GM19455 (cell line): Measurements from ENCODE around the gene OR52H1.

ENCODE experiments used
- ATAC-seq: cut with Tn5 transposase; IDR thresholded peaks from one replicate; pipeline ENCODE4 v1.9.1; 2021; ENCODE audit not compliant: unreplicated experiment

OR52H1 gene

DNA sequence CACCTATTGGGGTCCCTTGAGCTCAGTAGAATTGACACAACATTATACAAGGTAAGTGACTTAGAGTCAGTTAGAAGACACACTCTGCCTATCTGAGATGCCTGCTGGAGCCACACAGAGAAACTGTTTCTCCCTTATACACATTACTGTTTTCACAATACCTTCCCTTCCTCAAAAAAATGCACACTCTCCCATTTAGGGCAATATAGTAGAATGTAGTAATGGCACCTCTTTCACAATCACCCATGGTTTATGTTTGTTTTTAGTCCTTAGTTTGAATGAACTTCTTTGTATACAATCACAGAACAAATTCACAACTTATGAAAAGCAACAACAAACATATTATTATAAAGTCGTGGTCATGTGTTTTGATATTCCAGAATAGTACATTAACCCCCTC, 14.3 kb downstream of the OR52H1 start:
- no peak for ATAC-seq

GRCh38 chr11:5531053-5531831, 17.1 kb downstream of the OR52H1 start:
- ATAC-seq, result no peak

DNA sequence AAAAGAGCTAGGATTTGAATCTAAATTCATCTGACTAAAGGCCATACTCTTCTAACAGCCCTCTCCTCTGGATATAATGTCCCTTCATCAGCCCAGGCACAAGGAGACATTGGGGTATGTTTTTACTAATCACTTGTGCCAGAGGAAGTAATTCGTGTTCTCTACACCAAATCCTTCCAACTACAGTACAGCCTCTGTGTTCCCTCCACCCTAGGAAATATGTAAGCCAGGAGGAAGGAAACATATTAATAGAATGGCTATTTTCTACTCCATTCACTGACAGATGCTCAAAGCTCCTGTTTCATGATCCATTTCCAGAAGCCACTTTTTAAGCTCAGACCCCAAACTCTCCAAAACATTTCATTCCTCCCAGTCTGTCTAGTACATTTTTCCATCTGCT, 19.8 kb downstream of the OR52H1 start:
- ATAC-seq, result no peak

DNA sequence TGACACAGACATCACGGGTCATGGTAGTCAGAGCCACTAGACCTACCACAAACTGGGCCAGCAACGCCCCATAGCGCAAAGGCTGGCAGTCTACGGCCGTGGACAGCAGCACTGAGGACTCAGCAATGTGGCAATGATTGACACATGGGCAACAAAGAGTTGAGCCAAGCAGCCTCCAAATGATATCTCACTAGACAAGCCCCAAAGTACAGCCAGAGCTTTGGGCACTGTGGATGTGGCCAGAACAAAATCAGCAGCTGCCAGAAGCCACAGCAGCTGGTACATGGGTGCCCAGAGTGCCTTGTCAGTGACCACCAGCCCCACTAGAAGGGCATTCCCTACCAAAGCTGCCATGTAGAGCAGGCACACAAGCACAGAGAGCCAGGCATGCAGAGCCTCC, 20.6 kb downstream of the OR52H1 start:
- no peak for ATAC-seq

- no peak for ATAC-seq
Observed at GRCh38 chr11:5524756-5525155, 23.6 kb downstream of the OR52H1 start.

DNA sequence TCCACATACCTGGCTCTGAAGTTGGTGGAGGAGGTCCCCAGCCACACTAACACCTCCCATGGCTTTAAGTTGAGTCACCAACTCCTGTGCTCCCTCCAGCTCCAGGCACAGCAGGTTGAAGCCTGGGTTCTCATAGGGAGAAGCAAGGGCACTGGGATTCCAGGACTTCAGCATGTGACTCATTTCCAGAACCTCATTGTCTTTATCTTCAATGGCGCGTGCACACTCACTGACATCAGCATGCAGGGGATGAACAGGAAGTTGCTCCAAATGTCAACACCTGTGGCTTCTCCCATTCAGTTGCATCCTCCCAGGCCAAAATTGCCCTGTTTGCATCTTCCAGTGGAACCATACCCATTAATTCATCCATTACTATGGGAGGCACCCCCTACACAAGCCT, 26.0 kb downstream of the OR52H1 start:
- no peak for ATAC-seq

DNA sequence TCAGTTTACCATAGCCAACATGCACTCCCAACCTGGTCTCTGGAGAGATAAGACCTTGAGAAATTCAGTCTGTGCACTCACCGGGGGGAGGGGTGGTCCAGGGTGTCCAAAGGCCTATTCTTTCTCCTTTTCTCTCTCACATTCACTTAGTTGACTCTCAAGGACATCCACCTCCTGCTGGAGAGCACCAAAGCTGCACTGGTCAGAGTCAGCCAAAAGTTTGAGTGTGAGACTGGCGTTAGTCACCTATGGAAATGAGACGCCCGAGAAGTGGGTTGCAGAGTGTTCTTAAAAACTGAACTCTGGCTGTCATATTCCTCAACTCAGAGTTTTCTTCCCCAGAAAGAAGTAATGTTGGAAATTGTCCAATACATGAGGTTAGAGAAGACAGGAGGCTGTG, 26.8 kb downstream of the OR52H1 start:
- ATAC-seq, result no peak

DNA sequence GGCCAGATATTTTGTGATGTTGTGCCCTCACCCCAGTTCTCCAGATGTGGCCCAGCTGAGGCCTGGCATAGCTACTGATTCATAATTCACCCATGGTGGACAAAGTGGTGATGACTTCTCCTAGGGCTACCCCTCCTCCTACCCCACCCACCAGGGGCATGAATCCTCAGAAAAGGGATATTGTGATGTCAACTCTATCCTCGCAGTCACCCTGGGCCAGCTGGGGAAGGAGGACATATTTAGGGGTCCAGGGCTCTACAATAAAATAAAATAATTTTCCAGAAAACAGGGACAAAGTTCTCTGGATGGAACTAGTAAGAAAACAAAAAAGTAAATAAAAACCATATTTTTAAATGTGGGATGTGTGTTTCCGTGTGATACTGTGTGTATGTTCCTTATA, 31.7 kb downstream of the OR52H1 start, which contains the start of gene UBQLNL:
Gene UBQLNL (minus strand): TSS at position 101 of the 400 bp plus-strand sequence. CDS start 258 bp downstream, outside the sequence.
- ATAC-seq, result no peak

- ATAC-seq, result no peak
Observed at GRCh38 chr11:5514841-5515240, 33.5 kb downstream of the OR52H1 start.

DNA sequence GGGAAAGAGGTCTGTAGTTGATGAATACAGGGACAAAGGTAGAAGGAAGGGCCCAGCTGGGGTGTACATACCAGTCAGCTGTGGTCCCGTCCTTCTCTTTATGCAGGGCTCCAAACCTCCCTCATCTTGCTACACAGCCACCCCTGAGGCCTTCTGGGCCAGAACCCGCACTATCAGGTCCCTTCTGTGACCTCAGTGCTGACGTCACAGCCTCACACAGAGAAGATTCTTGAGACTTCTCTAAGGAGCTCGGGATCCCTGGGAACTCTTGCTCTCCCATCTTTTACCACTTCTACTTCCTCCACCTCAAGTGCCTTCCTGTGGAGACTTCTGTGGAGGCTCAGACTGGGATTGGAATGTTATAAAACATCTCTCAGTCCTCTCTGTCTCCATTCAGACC, 38.5 kb downstream of the OR52H1 start, which contains the start of gene UBQLN3:
Gene UBQLN3 (minus strand): TSS at position 155 of the 400 bp plus-strand sequence. CDS start 399 bp downstream, outside the sequence.
- no peak for ATAC-seq

DNA sequence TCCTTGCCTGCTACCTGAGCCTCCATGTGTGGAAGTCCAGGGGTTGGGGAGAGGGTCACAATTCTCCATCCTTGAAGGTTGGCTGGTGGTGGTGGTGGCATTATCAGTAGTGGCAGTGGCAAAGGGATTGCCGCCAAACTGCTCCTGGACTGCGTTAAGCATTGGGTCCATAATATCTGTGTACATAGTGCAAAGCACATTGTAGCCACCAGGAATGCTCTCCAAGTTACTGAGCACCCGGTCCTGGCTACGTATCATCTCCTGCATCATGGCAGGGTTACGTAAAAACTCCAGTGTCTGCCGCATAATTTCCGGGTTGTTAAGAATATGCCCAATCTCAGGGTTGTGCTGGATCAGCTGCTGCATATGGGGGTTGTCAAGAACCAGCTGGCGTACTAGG, 39.7 kb downstream of the OR52H1 start:
- no peak for ATAC-seq

DNA sequence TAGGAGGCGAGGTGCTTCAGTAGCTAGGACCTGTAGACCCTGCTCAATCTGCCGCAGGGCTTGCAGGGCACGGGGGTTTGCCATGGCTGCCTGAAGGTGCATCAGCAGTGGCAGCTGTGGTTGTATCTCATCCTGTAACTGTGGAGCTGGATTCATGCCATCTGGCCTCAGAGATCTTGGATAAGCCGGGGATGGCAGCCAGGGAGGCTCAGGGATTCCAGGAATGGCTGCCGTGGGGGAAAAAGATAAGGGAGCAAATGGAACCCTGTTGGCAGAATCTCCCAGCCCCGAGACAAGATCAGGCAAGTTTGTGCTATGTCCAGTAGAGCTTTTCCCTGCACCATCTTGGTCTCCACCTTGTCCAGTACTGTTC, 40.4 kb downstream of the OR52H1 start:
- no peak for ATAC-seq

DNA sequence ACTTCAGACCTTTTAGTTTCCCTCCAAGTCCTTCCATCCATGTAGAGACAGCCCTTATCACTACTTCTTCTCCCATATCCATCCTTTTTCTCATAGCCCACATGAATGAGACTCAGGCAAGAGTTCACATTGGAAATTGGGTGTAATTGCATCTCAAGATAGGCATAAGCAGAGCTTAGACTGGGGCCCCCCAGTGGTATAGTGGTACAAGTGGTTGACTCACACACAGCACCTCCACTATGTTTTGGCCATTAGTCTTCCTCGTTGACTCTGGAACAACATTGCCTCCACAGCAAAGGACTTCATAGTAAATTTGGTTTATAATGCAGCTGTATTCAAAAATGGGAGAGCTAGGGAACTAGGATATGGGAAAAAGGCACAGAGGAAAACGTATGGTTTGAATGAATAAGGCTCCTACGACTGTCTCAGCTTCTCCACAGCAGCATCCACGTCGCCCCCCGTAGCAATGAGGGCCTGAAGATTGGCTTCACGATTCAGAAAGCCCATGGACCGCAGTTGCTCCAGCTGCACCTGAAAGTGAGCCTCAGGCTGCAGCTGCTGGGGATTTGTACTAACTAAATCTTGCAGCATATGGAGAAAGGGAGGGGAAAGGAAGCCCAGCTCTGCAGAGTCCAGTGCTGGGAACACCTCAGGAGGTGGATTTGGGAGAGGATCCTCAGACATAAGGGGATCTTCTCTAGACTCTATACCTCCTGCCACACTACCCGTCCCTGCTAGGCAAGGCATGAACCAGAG, 41.0 kb downstream of the OR52H1 start:
- ATAC-seq, result no peak

DNA sequence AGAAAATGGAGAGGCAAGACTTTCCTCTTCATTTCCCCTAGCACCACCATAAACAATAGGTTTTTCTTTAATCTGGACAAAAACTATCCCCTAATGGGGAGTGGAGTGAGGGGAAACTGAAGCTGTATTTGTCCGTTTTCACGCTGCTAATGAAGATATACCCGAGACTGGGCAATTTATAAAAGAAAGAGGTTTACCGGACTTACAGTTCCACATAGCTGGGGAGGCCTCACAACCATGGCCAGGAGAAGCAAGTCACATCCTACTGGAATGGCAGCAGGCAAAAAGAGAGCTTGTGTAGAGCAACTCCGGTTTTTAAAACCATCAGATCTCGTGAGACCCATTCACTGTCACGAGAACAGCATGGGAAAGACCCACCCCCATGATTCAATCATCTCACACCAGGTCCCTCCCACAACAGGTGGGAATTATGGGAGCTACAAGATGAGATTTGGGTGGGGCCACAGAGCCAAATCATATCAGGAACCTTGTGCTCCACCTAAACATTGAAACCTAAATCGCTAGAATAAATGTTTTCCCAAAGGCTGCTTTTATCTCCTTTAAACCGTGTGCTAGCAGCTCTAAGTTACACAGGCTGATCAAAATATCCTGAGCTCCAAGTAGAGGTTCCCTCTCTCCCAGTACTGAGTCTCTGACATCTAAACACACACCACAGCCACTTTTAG, 42.8 kb downstream of the OR52H1 start:
- ATAC-seq, result no peak

DNA sequence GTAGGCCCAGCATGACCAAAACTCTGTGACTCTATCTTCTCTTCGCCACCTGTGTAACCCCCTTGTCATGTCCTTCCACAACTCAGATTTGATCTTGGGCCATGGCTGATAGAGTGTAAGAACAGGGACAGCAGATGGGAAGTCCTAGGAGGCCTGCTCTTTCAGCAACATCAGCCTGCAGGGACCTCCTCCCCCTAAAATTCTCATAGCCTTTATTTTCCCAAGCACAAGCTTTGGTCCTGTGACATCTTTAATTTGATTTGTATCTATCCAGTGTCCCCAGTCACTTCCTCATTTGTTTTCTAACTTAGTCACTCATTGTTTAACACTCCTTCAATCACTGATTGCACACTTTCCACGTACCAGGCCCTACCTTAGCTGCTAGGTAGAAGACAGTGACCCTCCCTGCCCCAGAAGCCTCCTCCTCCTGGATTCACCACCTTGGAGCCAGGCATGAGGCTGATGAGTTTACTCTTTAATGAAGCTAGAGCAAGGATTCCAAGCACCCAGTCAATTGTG, 43.9 kb downstream of the OR52H1 start:
- ATAC-seq, result no peak

DNA sequence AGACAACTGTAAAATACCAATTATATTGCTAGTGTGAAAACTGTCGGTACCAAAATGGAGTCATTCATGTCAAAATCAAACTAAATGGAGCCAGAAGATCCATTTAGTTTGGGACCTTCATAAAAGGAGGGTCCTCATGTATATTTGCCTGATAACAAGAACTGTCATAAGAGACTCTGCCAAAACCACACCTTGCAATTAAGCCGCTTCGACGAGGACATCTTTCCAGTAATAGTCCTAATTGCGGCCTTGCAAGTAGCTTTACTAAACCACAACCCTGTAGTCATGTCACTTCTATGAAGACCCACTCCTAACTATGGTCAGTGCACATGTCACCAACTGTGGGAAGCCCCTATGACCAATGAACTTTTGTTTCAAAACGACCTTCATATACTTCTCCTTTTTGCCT, 47.9 kb downstream of the OR52H1 start:
- no peak for ATAC-seq

DNA sequence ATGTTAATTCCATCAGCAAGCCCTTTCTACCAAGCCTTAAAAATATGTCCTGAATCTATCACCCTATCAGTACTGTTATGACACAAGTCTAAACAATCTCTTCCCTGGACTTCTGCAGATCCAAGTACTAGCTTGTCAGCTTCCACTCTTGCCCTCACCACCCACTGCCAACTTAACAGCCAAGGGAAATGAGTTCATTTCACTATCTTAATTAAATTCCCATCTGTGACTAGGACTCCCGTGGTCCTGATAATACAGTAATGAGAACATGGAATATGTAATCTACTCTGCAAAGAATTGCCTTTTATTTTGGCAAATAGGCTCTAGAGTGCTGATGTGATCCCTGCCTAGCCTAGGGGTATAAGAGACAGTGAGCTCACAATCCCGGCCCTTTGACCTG, 48.7 kb downstream of the OR52H1 start:
- no peak for ATAC-seq
